ENCODE results near the gene ASPG.

Gene ASPG

DNA sequence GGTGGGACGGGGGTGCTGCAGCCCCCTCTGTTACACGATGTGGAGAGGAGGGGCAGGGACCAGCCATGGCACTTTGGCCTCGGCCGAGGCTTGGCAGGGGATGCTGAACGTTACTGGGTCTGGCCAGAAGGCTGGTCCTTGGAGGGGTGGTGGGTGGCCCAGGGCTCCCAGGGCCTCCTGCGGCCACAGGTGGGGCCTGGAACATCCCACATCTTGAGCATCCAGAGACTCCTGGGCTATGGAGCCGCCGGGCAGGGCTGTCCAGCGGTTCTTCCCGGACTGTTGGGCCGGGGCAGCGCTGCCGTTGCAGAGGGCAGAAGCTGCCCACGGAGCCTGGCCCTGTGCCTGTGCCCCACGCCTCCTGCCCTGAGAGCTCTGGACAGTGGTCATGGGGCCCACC lies 68.7 kb downstream of the ASPG start:
- Histone ChIP-seq H3K4me3 (ENCODE audit: low read depth, low read length) (no peak overlapping the region), H3K36me3 (replicated peaks) (no peaks in the 10 kb centered on the region), H3K27ac (no peak overlapping the region), H3K27me3 (replicated peaks) (no peaks in the 10 kb centered on the region)
- TF ChIP-seq, protein P1, sequence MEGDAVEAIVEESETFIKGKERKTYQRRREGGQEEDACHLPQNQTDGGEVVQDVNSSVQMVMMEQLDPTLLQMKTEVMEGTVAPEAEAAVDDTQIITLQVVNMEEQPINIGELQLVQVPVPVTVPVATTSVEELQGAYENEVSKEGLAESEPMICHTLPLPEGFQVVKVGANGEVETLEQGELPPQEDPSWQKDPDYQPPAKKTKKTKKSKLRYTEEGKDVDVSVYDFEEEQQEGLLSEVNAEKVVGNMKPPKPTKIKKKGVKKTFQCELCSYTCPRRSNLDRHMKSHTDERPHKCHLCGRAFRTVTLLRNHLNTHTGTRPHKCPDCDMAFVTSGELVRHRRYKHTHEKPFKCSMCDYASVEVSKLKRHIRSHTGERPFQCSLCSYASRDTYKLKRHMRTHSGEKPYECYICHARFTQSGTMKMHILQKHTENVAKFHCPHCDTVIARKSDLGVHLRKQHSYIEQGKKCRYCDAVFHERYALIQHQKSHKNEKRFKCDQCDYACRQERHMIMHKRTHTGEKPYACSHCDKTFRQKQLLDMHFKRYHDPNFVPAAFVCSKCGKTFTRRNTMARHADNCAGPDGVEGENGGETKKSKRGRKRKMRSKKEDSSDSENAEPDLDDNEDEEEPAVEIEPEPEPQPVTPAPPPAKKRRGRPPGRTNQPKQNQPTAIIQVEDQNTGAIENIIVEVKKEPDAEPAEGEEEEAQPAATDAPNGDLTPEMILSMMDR (IDR thresholded peaks at IDR 0.05; ENCODE audit: low read depth, low read length, missing control alignments): no peak
- in situ Hi-C loops (cut with HindIII; ENCODE audit: low pct_ligation_motif_present, low sequenced_read_pairs): no loop called here
- no peak for DNase-seq

- TF ChIP-seq, protein P1 (IDR thresholded peaks at IDR 0.05; ENCODE audit: low read depth, low read length, missing control alignments): no peak
- in situ Hi-C loops (cut with HindIII; ENCODE audit: low pct_ligation_motif_present, low sequenced_read_pairs): no loop called here
- H3K27me3 ChIP-seq (replicated peaks): no peaks in the 10 kb centered on the region
Observed at GRCh38 chr14:104155513-104155912, 70.0 kb downstream of the ASPG start.

GRCh38 chr14:104156142-104156541 lies 70.6 kb downstream of the ASPG start:
- DNase-seq: no peak
- in situ Hi-C loops (cut with HindIII; ENCODE audit: low pct_ligation_motif_present, low sequenced_read_pairs): no loop called here
- TF ChIP-seq, protein P1 (IDR thresholded peaks at IDR 0.05; ENCODE audit: low read depth, low read length, missing control alignments): no peak

More at GRCh38 chr14:104155513-104155912, 70.0 kb downstream of the ASPG start:
- no peak for DNase-seq
- Histone ChIP-seq H3K36me3 (replicated peaks) (no peaks in the 10 kb centered on the region), H3K4me3 (ENCODE audit: low read depth, low read length) (no peak overlapping the region), H3K27ac (no peak overlapping the region)

GRCh38 chr14:104157016-104157928 lies 71.8 kb downstream of the ASPG start:
- Histone ChIP-seq H3K27ac (no peak overlapping the region), H3K36me3 (replicated peaks) (no peaks in the 10 kb centered on the region), H3K4me3 (ENCODE audit: low read depth, low read length) (no peak overlapping the region), H3K27me3 (replicated peaks) (no peaks in the 10 kb centered on the region)
- in situ Hi-C loops (cut with HindIII; ENCODE audit: low pct_ligation_motif_present, low sequenced_read_pairs): no loop called here
- TF ChIP-seq, protein P1 (IDR thresholded peaks at IDR 0.05; ENCODE audit: low read depth, low read length, missing control alignments): peak; percentile 17
- DNase-seq: no peak

More at GRCh38 chr14:104156142-104156541, 70.6 kb downstream of the ASPG start:
- Histone ChIP-seq H3K36me3 (replicated peaks) (no peaks in the 10 kb centered on the region), H3K4me3 (ENCODE audit: low read depth, low read length) (no peak overlapping the region), H3K27ac (no peak overlapping the region), H3K27me3 (replicated peaks) (no peaks in the 10 kb centered on the region)

DNA sequence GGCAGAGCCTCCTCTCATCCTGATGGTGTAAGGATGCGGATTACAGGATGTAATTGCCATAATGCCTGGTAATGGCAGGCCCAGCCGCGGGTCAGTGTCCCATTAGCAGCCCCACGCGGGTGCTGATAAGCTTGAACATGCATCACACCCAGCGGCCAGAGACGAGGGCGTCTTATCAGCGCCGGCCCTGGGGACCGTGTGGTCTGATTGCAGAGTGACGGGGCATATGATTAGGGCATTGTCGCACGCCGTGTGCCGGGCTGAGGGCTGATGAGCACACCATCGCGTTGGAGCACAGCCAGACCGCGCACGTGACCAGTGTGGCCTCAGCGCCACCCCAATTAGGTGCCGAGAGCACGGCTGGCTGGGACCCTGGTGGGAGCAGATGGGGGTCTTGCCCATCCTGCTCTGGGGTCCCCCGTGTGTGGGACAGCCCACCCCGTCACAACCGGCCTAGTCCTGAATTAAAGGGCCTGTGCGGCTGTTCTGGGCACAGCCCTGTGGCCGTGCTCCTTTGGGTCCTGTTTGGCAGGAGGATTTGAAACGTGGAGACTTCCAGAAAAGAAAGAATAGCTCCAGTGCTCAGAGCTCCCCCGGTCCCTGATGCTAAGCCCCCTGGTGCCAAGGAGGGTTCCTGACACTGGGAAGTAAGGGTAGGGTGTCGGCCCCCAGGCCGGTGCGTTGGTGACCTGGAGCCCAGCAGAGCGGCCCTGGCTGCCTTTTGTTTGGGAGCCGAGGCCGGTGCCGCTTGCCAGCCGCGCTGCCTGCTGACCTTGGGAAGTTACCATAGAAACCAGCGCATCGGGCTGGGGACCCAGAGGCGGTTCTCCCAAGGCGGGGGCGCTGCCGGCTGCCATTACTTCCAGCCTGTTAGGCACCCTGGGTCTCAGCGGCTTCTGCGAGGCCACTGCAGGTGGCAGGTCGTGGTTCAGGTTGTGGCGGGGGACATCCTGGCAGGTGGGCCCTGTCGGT lies 73.6 kb downstream of the ASPG start:
- in situ Hi-C loops (cut with HindIII; ENCODE audit: low pct_ligation_motif_present, low sequenced_read_pairs): no loop called here
- H3K27ac ChIP-seq: no peak overlapping the region
- no peaks in the 10 kb centered on the region for H3K27me3 ChIP-seq (replicated peaks)
- no peak for DNase-seq
- no peak overlapping the region for H3K4me3 ChIP-seq (ENCODE audit: low read depth, low read length)
- H3K36me3 ChIP-seq (replicated peaks): no peaks in the 10 kb centered on the region
- TF ChIP-seq, protein P1 (IDR thresholded peaks at IDR 0.05; ENCODE audit: low read depth, low read length, missing control alignments): no peak
